H1 (cell line): ENCODE data around the gene TMEM97. TPM values are rescaled to one million over a fixed set of nuclear protein-coding genes. Genes with fewer than 3 reads are reported as not detected.

Experiments
- CTCF ChIA-PET: fragments of 300-600 bp; sonication (Branson Sonifier 250); formaldehyde crosslinking; loops from one replicate; lab custom pipeline; 2021; ENCODE audit not compliant: partially characterized antibody; lab: Charles Lee
- POLR2A ChIA-PET: fragments of 300-600 bp; sonication (Branson Sonifier 250); formaldehyde crosslinking; loops from one replicate; lab custom pipeline; 2021; ENCODE audit warnings: inconsistent platforms; ENCODE audit not compliant: partially characterized antibody; lab: Charles Lee
- DNase-seq, 2 experiments: peaks; one replicate each; pipeline versions ENCODE4 v3.0.0 to v3.0.0-alpha.2; 2010 to 2022; ENCODE audit warnings: low spot score in 2 of 2, low read depth in 1 of 2, mixed read lengths in 1 of 2
- FAIRE-seq: peaks from 2 replicates; lab custom pipeline; 2011; peaks lifted over from hg19 to GRCh38; lab: Jason Lieb, UNC
- H2AFZ ChIP-seq: 2 replicates; pipeline ENCODE4 v1.8.1; 2012; ENCODE audit warnings: low read length, inconsistent platforms
- H2AK5ac ChIP-seq: 2 replicates; pipeline ENCODE4 v1.6.1; 2013; ENCODE audit warnings: low read depth, low read length
- H2BK120ac ChIP-seq: replicated peaks from 2 replicates; pipeline ENCODE3; 2013; ENCODE audit warnings: low read depth, low read length, inconsistent platforms
- H2BK12ac ChIP-seq: 2 replicates; pipeline ENCODE4 v1.6.1; 2013; ENCODE audit warnings: low read depth, low read length
- H2BK15ac ChIP-seq: 2 replicates; pipeline ENCODE4 v1.6.1; 2013; ENCODE audit warnings: low read length
- H2BK20ac ChIP-seq: 2 replicates; pipeline ENCODE4 v1.6.1; 2013; ENCODE audit warnings: low read length
- H2BK5ac ChIP-seq: 2 replicates; pipeline ENCODE4 v1.6.1; 2013; ENCODE audit warnings: low read depth, low read length
- H3K14ac ChIP-seq: 2 replicates; pipeline ENCODE4 v1.6.1; 2013; ENCODE audit warnings: inconsistent platforms; ENCODE audit not compliant: insufficient read length
- H3K18ac ChIP-seq: 2 replicates; pipeline ENCODE4 v1.6.1; 2013; ENCODE audit warnings: low read length; ENCODE audit errors: extremely low read depth
- H3K23ac ChIP-seq: 2 replicates; pipeline ENCODE4 v1.6.1; 2013; ENCODE audit warnings: inconsistent platforms; ENCODE audit not compliant: insufficient read length
- H3K23me2 ChIP-seq: 2 replicates; pipeline ENCODE4 v1.6.1; 2013; ENCODE audit warnings: low read depth, low read length
- H3K27ac ChIP-seq: 2 replicates; pipeline ENCODE4 v1.6.1; 2011; ENCODE audit warnings: low read depth, low read length, inconsistent platforms
- H3K27me3 ChIP-seq, 4 experiments: replicated peaks in 1 of 4; 1 replicate in 1 of 4; 2 replicates in 3 of 4; pipeline versions ENCODE4 v1.6.1 to v1.8.1; 2011 to 2013; ENCODE audit warnings: low read length in 3 of 4, mild to moderate bottlenecking in 3 of 4, inconsistent platforms in 2 of 4, mixed read lengths in 2 of 4, moderate library complexity in 1 of 4; ENCODE audit not compliant: control insufficient read depth in 3 of 4, insufficient read depth in 3 of 4; ENCODE audit errors: extremely low read depth in 1 of 4
- H3K36me3 ChIP-seq, 4 experiments: 2 replicates each; pipeline versions ENCODE4 v1.6.1 to v1.8.1; 2011 to 2013; ENCODE audit warnings: mild to moderate bottlenecking in 4 of 4, low read length in 3 of 4, moderate library complexity in 2 of 4, control low read depth in 1 of 4, inconsistent platforms in 1 of 4; ENCODE audit not compliant: insufficient read depth in 4 of 4, control insufficient read depth in 2 of 4
- H3K4ac ChIP-seq: replicated peaks from 2 replicates; pipeline ENCODE3; 2013; ENCODE audit warnings: low read length, low read depth, mixed read lengths, inconsistent platforms; ENCODE audit not compliant: insufficient read length
- H3K4me1 ChIP-seq, 4 experiments: replicated peaks in 1 of 4; 1 replicate in 1 of 4; 2 replicates in 3 of 4; pipeline versions ENCODE4 v1.6.1 to v1.8.1; 2011 to 2013; ENCODE audit warnings: low read length in 3 of 4, inconsistent platforms in 2 of 4, mixed read lengths in 1 of 4; ENCODE audit not compliant: insufficient read depth in 4 of 4, control insufficient read depth in 3 of 4
- H3K4me2 ChIP-seq, 2 experiments: 2 replicates each; pipeline versions ENCODE4 v1.6.1 to v1.8.1; 2011 to 2013; ENCODE audit warnings: low read depth in 2 of 2, low read length in 2 of 2, control low read depth in 1 of 2, inconsistent platforms in 1 of 2, mild to moderate bottlenecking in 1 of 2; ENCODE audit not compliant: insufficient read depth in 1 of 2
- H3K4me3 ChIP-seq, 4 experiments: fragments of 200-600, 300-600 bp in 1 of 4; sonication (generic), shearing (Covaris generic), sonication (Bioruptor Twin) in 1 of 4; 2 replicates each; pipeline versions ENCODE4 v1.5.1 to v1.8.1; 2011 to 2016; ENCODE audit warnings: low read length in 4 of 4, low read depth in 3 of 4, control low read depth in 2 of 4, inconsistent platforms in 2 of 4, mild to moderate bottlenecking in 2 of 4, mixed read lengths in 1 of 4, moderate library complexity in 1 of 4; ENCODE audit not compliant: insufficient read depth in 2 of 4; ENCODE audit errors: extremely low read depth in 1 of 4
- H3K56ac ChIP-seq: replicated peaks from 2 replicates; pipeline ENCODE3; 2013; ENCODE audit warnings: low read depth, mild to moderate bottlenecking, mixed read lengths, low read length, inconsistent platforms; ENCODE audit not compliant: insufficient read length
- H3K79me1 ChIP-seq: 2 replicates; pipeline ENCODE4 v1.6.1; 2013; ENCODE audit warnings: low read depth, low read length, control low read depth
- H3K79me2 ChIP-seq, 2 experiments: 2 replicates each; pipeline versions ENCODE4 v1.6.1 to v1.8.1; 2012 to 2013; ENCODE audit warnings: low read length in 2 of 2, mild to moderate bottlenecking in 2 of 2, inconsistent platforms in 1 of 2; ENCODE audit not compliant: insufficient read depth in 2 of 2, control insufficient read depth in 1 of 2
- H3K9ac ChIP-seq, 4 experiments: replicated peaks in 1 of 4; 1 replicate in 1 of 4; 2 replicates in 3 of 4; pipeline versions ENCODE4 v1.6.1 to v1.8.1; 2011 to 2013; ENCODE audit warnings: low read depth in 3 of 4, low read length in 3 of 4, control low read depth in 2 of 4, mild to moderate bottlenecking in 2 of 4, moderate library complexity in 2 of 4, inconsistent platforms in 1 of 4; ENCODE audit errors: extremely low read depth in 1 of 4
- H3K9me3 ChIP-seq, 2 experiments: 2 replicates each; pipeline versions ENCODE4 v1.6.1 to v1.8.1; 2012 to 2013; ENCODE audit warnings: mild to moderate bottlenecking in 2 of 2, moderate library complexity in 2 of 2, control low read depth in 1 of 2, inconsistent platforms in 1 of 2, low read depth in 1 of 2, low read length in 1 of 2, mixed read lengths in 1 of 2; ENCODE audit not compliant: insufficient read depth in 2 of 2
- H4K20me1 ChIP-seq, 2 experiments: replicated peaks in 1 of 2; 2 replicates each; pipeline versions ENCODE3 to v1.8.1; 2011 to 2013; ENCODE audit warnings: inconsistent platforms in 2 of 2, low read length in 2 of 2, mild to moderate bottlenecking in 1 of 2; ENCODE audit not compliant: insufficient read depth in 2 of 2, control insufficient read depth in 1 of 2
- H4K5ac ChIP-seq: 2 replicates; pipeline ENCODE4 v1.6.1; 2013; ENCODE audit warnings: low read length, low read depth, mixed read lengths, inconsistent platforms; ENCODE audit not compliant: insufficient read length
- H4K8ac ChIP-seq: 2 replicates; pipeline ENCODE4 v1.8.0; 2013; ENCODE audit warnings: mild to moderate bottlenecking, moderate library complexity, low read length, inconsistent platforms; ENCODE audit not compliant: insufficient read depth; ENCODE audit errors: extremely low read depth
- H4K91ac ChIP-seq: replicated peaks from 2 replicates; pipeline ENCODE3; 2013; ENCODE audit warnings: low read length, mixed read lengths, inconsistent platforms; ENCODE audit not compliant: insufficient read length
- HDAC2 ChIP-seq, 2 experiments: fragments of 300-600 bp in 1 of 2; sonication (generic) in 1 of 2; IDR thresholded peaks; 2 replicates each; pipeline ENCODE4 v1.6.1; 2011 to 2012; ENCODE audit warnings: low read depth in 2 of 2, low read length in 2 of 2, mild to moderate bottlenecking in 2 of 2, moderate library complexity in 2 of 2, borderline replicate concordance in 1 of 2, inconsistent platforms in 1 of 2
- HDAC6 ChIP-seq: IDR thresholded peaks from one replicate; pipeline ENCODE4 v1.7.1; 2012; ENCODE audit warnings: low read depth, mild to moderate bottlenecking, inconsistent platforms, low read length, moderate library complexity
- JUND ChIP-seq: IDR thresholded peaks from 2 replicates; pipeline ENCODE4 v1.6.1; 2011; ENCODE audit warnings: mild to moderate bottlenecking, improper control_type of control experiment, low read length
- KDM5A ChIP-seq: fragments of 200-600 bp; IDR thresholded peaks from 2 replicates; pipeline ENCODE4 v1.7.1; 2012; ENCODE audit warnings: mild to moderate bottlenecking, low read length, inconsistent platforms, mixed read lengths
- NANOG ChIP-seq: IDR thresholded peaks from 2 replicates; pipeline ENCODE4 v1.6.1; 2011; ENCODE audit warnings: low read length, low read depth, mild to moderate bottlenecking, inconsistent platforms; ENCODE audit not compliant: insufficient read depth, poor library complexity, severe bottlenecking
- PHF8 ChIP-seq: fragments of 200-600 bp; sonication (generic); conservative IDR thresholded peaks from 2 replicates; pipeline ENCODE4 v1.7.1; 2012; ENCODE audit warnings: low read depth, mild to moderate bottlenecking, inconsistent platforms, low read length, moderate library complexity
- SIX5 ChIP-seq: IDR thresholded peaks from 2 replicates; pipeline ENCODE4 v1.6.1; 2011; ENCODE audit warnings: mild to moderate bottlenecking, low read depth, low read length
- SP4 ChIP-seq: IDR thresholded peaks from 2 replicates; pipeline ENCODE4 v1.6.1; 2012; ENCODE audit warnings: low read length, inconsistent platforms
- TAF1 ChIP-seq: IDR thresholded peaks from 2 replicates; pipeline ENCODE4 v1.6.1; 2011; ENCODE audit warnings: mild to moderate bottlenecking, low read depth, low read length
- TBP ChIP-seq: IDR thresholded peaks from 2 replicates; pipeline ENCODE4 v1.6.1; 2011; ENCODE audit warnings: low read depth, low read length, improper control_type of control experiment
- TCF12 ChIP-seq: IDR thresholded peaks from 2 replicates; pipeline ENCODE4 v1.6.1; 2011; ENCODE audit warnings: low read depth, mild to moderate bottlenecking, low read length
- WGBS, 2 experiments: shearing (Covaris generic) in 1 of 2; methylation state at CpG; one replicate each; pipeline versions ENCODE4 v1.1.6 to v1.1.7; 2013 to 2015; ENCODE audit warnings: low lambda C conversion rate in 2 of 2, mixed read lengths in 2 of 2, inconsistent platforms in 1 of 2, low coverage in 1 of 2, missing lambda C conversion rate in 1 of 2; ENCODE audit not compliant: insufficient replicate concordance in 2 of 2, insufficient coverage in 1 of 2, insufficient read length in 1 of 2; ENCODE audit errors: extremely low coverage in 1 of 2, missing lambda C conversion rate in 1 of 2; 5-methylcytosine and 5-hydroxymethylcytosine counted together
- polyA plus RNA-seq, 7 experiments: library from polyadenylated mRNA; depleted of rRNA in 3 of 7; stranded (reverse) in 5 of 7; unstranded in 2 of 7; fragments of >200 nt in 5 of 7; fragments of 200-250 nt in 2 of 7; gene quantifications; 1 replicate in 5 of 7; 2 replicates in 1 of 7; 4 replicates in 1 of 7; pipeline versions ENCODE4 v1.2.1 to v1.2.3, GENCODE V29; 2011 to 2013; ENCODE audit warnings: missing spikeins in 2 of 7, mixed read lengths in 2 of 7
- total RNA-seq: library from RNA; stranded (reverse); fragmentation: NEBNext Ultra II Directional; extraction: Animal tissue kit (Norgen Biotek cat#: 25700); gene quantifications from 2 replicates; pipeline ENCODE4 v1.2.1, GENCODE V29; 2021

The TMEM97 gene
- total and polyA plus RNA-seq, 2 of the 8 experiments (the other 6 are each of a cell fraction or from before 2014, with no cell fraction given) = 126 to 130 TPM

DNA sequence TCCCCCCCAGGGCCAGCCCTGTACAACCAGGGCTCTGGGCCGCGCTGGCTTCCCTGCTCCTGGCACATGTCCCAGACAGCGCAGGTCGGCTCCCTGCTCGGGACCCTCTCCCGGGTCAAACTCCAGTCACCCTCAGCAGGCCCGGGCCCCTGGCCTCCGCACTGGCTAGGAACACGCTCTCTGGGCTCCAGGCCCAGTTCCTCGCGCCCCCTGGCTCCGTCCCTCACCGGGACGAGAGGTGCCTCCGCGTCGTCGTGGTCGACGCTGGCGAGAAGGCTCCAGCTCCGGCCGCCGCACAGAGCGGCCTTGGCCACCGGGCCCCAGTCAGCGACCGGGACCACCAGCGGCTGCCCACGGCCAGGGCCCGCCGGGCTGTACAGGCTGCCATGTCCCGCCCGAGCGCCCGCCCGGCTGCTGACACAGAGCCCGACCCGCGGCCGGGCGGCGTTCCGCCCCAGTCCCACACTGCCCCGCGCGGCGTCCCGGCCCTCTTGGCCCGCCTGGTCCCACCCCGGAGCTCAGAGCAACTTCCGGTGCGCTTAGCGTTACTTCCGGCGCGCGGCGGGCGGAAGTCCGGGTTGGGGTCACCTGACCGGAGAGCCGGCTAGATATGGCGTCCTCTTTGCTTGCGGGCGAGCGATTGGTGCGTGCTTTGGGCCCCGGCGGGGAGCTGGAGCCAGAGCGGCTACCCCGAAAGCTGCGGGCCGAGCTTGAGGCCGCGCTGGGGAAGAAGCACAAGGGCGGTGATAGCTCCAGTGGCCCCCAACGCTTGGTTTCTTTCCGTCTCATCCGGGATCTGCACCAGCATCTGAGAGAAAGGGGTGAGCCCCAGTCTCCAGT lies 38.3 kb downstream of the TMEM97 start, which contains the start of gene POLDIP2:
POLDIP2 (minus strand) TSS at position 467 of the 840 bp plus-strand sequence; CDS start at position 388, 79 bp downstream.
- Histone ChIP-seq H2AK5ac (no peak within 1 kb of the TSS), H3K56ac (peak within 1 kb of the TSS; percentile 25), H3K27me3 (no peaks in the 10 kb centered on the region), H3K18ac (peak within 1 kb of the TSS; percentile 60; the same call in 1 of the 2 replicates), H3K23me2 (peaks cover 9% of the 10 kb centered on the region), H3K14ac (no peak within 1 kb of the TSS), H3K4me1 (peaks cover 3 to 13% (median 5%) of the 10 kb centered on the region in 4 experiments; a peak in 6 of 7 replicates), H3K27ac (peak within 1 kb of the TSS; percentile 70), H3K9me3 (no peaks in the 10 kb centered on the region), H2BK20ac (no peak within 1 kb of the TSS), H4K20me1 (peaks cover 0 to 2% of the 10 kb centered on the region in 2 experiments), H4K5ac (peak within 1 kb of the TSS; percentile 28), H4K8ac (peak within 1 kb of the TSS; percentile 97), H3K79me1 (peaks cover 4% of the 10 kb centered on the region; the same call in 1 of the 2 replicates), H3K79me2 (peaks cover 0 to 18% of the 10 kb centered on the region in 2 experiments; a peak in 2 of 4 replicates), H2BK5ac (no peak within 1 kb of the TSS; the same call in 1 of the 2 replicates), H3K23ac (no peak within 1 kb of the TSS), H3K4me2 (peak within 1 kb of the TSS; percentile 83 to 96), H2BK15ac (no peak within 1 kb of the TSS), H3K9ac (peak within 1 kb of the TSS; percentile 85 to 91 (median 88)), H3K36me3 (peaks cover 21 to 46% (median 39%) of the 10 kb centered on the region in 4 experiments), H3K4ac (no peak within 1 kb of the TSS), H2BK120ac (no peak within 1 kb of the TSS), H2BK12ac (no peak within 1 kb of the TSS), H4K91ac (no peak within 1 kb of the TSS), H3K4me3 (peak within 1 kb of the TSS; percentile 82 to 97 (median 86)), H2AFZ (no peak within 1 kb of the TSS)
- CTCF ChIA-PET = interaction anchor here (0.6 to 4.4 kb wide), 10 partner anchors 11 to 735 kb away, joined by 3 to 20 read pairs (median 4); partner anchors contain the start of genes IFT20, SARM1, TNFAIP1 and VTN
- POLR2A ChIA-PET = interaction anchor here (0.7 to 10.6 kb wide), 13 partner anchors 11 to 196 kb away, joined by 3 to 103 read pairs (median 5); partner anchors contain the start of genes FOXN1, IFT20, SARM1 and SEBOX
- no peak for FAIRE-seq
- WGBS, 2 experiments = 2% methylated on average over 49 of the region's 80 CpGs; no CpG with 5 or more reads in 1 of the 2 experiments
- DNase-seq = peak; percentile 59 to 94
- TF ChIP-seq TAF1 (peak; percentile 97), HDAC2 (IDR thresholded peaks at IDR 0.05; ENCODE audit: borderline replicate concordance in 1 of 2, low read depth in 2 of 2, low read length in 2 of 2) (peak in 1 of 2 experiments; percentile 97; a peak in 2 of 4 replicates), SIX5 (peak; percentile 5; the same call in 1 of the 2 replicates), PHF8 (peak; percentile 91; the same call in 1 of the 2 replicates), SP4 (peak; percentile 82; the same call in 1 of the 2 replicates), TBP (peak; percentile 92), KDM5A (peak; percentile 98), HDAC6 (no peak), JUND (no peak), NANOG (peak; percentile 54), TCF12 (no peak)
